Lower lobe of right lung (tissue), 2 donors: ENCODE data around the gene NTF4. TPM values are rescaled to one million over a fixed set of nuclear protein-coding genes. Genes with fewer than 3 reads are reported as not detected.
A peak's percentile ranks its signal among the peaks of the same experiment; 100 is the strongest.
"Not testable (repeated sequence)": the region's sequence is repeated elsewhere in the genome, so short reads cannot be mapped to it uniquely, and the experiment has no call there.

Source experiments
- ATAC-seq, 2 donors: fragments of 200-7000 bp; cut with Tn5 transposase; one replicate each; pipeline ENCODE4 v1.9.1; 2020 to 2022; ENCODE audit warnings: mild to moderate bottlenecking in 2 of 2, moderate library complexity in 2 of 2
- DNase-seq: peaks from one replicate; pipeline ENCODE4 v3.0.0-alpha.2; 2020
- H3K27ac ChIP-seq: fragments of 200-600 bp; one replicate; pipeline ENCODE4 v1.8.0; 2022
- H3K27me3 ChIP-seq: fragments of 200-600 bp; one replicate; pipeline ENCODE4 v1.8.0; 2022; ENCODE audit warnings: low read depth
- H3K36me3 ChIP-seq: fragments of 200-600 bp; one replicate; pipeline ENCODE4 v1.8.0; 2022; ENCODE audit warnings: mild to moderate bottlenecking
- H3K4me1 ChIP-seq: fragments of 200-600 bp; one replicate; pipeline ENCODE4 v1.8.0; 2022
- H3K4me3 ChIP-seq: fragments of 200-600 bp; one replicate; pipeline ENCODE4 v1.8.0; 2022; ENCODE audit warnings: mild to moderate bottlenecking
- H3K9me3 ChIP-seq: fragments of 200-600 bp; one replicate; pipeline ENCODE4 v1.8.0; 2022
- intact Hi-C: fragments of 100-400 bp; cut with DNase I; formaldehyde crosslinking; loops from one replicate; pipeline ENCODE4 v1.11.0; 2022
- total RNA-seq: library from RNA; stranded (reverse); fragmentation: NEBNext Ultra II Directional; extraction: Animal tissue kit (Norgen Biotek cat#: 25700); gene quantifications from one replicate; pipeline ENCODE4 v1.2.1, GENCODE V29; 2021
- TF ChIP-seq, protein P1 (sequence below): fragments of 200-600 bp; IDR thresholded peaks from one replicate; pipeline ENCODE4 v1.8.0; 2022; ENCODE audit warnings: antibody characterized with exemption, mild to moderate bottlenecking
- donor health status: DM: no; HTN: yes; CAD: no; lungs with severe emphysema.

Gene NTF4
- total RNA-seq, 1 donor from 2014 or later, result 3.1 TPM

DNA sequence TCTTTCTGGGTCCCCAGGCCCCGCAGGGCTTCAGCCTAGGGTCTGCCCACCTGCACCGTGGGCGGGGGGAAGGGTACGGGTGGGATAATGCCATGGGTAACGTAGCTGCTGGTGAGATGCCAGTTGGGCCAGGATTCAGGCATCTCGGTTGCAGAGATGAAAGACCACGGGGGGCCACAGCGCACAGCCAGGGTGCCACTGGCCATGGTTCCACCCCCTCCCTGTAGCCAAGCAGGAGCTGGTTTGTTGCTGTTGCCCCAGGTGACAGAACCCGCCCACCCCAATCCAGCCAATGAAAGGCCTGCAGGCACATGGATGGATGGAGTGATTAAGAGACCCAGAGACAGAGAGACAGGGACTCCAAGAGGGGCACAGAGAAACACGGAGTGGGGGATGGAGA, 6.1 kb downstream of the NTF4 start:
- TF ChIP-seq, protein P1, sequence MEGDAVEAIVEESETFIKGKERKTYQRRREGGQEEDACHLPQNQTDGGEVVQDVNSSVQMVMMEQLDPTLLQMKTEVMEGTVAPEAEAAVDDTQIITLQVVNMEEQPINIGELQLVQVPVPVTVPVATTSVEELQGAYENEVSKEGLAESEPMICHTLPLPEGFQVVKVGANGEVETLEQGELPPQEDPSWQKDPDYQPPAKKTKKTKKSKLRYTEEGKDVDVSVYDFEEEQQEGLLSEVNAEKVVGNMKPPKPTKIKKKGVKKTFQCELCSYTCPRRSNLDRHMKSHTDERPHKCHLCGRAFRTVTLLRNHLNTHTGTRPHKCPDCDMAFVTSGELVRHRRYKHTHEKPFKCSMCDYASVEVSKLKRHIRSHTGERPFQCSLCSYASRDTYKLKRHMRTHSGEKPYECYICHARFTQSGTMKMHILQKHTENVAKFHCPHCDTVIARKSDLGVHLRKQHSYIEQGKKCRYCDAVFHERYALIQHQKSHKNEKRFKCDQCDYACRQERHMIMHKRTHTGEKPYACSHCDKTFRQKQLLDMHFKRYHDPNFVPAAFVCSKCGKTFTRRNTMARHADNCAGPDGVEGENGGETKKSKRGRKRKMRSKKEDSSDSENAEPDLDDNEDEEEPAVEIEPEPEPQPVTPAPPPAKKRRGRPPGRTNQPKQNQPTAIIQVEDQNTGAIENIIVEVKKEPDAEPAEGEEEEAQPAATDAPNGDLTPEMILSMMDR, result no peak
- DNase-seq, result no peak
- no peak overlapping the region for H3K27ac ChIP-seq
- H3K4me1 ChIP-seq, result peaks cover 25% of the 10 kb centered on the region
- no peak overlapping the region for H3K4me3 ChIP-seq
- no peak for ATAC-seq
- intact Hi-C loops, result no loop called here
- no peaks in the 10 kb centered on the region for H3K9me3 ChIP-seq
- no peaks in the 10 kb centered on the region for H3K36me3 ChIP-seq
- peaks cover 28% of the 10 kb centered on the region for H3K27me3 ChIP-seq

DNA sequence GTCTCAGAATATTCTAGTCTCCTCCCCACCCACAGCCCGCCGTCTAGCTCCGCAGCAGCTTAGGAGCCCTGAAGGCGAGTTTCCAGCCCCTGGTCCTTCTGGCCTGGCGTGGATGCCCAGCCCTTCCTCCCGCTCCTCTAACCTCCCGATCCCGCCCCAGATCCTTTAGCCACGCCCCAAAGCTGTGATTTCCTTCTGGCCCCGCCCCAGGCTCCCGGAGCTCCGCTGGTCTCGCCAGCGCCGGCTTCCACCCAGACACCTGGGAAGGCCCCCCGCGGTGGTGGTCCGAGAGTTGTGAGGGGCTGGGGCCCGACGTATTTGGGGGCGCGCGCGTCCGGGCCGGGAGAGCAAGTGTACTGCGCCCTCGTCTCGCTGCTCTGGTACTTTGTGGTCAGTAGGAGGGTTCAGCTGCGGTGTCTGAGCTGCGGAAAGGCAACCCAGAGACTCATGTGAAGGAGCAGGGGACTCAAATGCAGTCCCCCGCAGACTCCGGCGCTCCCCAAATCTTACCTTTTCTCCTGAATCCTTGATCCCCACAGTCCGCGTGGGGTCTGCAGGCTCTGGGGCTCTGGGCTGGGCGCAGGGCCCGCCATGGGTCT, 6.9 kb downstream of the NTF4 start, which contains the start of gene CGB7:
TSS of gene CGB7 (minus strand) at position 114 of the 599 bp plus-strand sequence. CDS start 2,374 bp downstream, outside the sequence.
- DNase-seq, result peak; percentile 84
- intact Hi-C loops, result no loop called here
- Histone ChIP-seq H3K27ac (no peak within 1 kb of the TSS), H3K27me3 (peaks cover 28% of the 10 kb centered on the region), H3K4me3 (peak within 1 kb of the TSS; percentile 71), H3K36me3 (no peaks in the 10 kb centered on the region), H3K9me3 (no peaks in the 10 kb centered on the region), H3K4me1 (peaks cover 25% of the 10 kb centered on the region)
- TF ChIP-seq, protein P1, result no peak
- peak; percentile 81 to 86 for ATAC-seq

DNA sequence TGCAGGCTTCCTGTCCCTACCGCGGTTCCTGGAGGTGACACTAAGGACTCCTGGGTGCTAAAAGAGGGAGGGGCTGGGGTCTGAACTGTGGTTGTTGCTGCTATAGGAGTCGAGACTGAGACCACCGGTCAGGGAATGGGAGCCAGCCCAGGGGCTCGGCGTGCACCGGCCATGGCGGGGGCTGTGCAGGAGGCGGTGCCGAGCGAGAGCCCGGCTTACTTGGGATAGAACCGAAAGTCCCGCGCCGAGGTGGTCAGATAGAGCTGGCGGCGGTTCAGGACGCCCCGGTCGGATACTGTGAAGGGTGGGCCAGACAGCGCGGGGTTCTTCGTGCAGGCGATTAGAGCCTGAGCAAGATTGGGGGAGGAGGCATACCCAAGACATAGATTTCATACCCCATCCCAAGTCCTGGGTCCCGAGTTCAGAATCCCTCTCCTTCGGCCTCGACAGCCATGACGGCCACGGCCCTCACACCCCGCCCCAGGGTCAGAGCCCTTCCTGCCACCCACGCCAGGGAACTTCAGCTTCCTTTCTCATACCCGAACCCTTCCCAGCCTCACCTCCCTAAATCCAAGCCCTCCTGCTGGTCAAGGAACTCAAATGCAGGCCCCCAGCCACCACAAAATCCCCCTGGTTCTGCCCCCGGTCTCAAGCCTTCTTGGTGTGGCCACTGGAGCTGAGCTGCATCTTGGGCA, 7.6 kb downstream of the NTF4 start:
- ATAC-seq, result peak; percentile 25 to 53
- H3K27me3 ChIP-seq, result peaks cover 25% of the 10 kb centered on the region
- H3K4me1 ChIP-seq, result peaks cover 25% of the 10 kb centered on the region
- H3K4me3 ChIP-seq, result peak overlapping the region; percentile 71
- H3K27ac ChIP-seq, H3K9me3 ChIP-seq, intact Hi-C loops, DNase-seq, H3K36me3 ChIP-seq: not testable (repeated sequence)

DNA sequence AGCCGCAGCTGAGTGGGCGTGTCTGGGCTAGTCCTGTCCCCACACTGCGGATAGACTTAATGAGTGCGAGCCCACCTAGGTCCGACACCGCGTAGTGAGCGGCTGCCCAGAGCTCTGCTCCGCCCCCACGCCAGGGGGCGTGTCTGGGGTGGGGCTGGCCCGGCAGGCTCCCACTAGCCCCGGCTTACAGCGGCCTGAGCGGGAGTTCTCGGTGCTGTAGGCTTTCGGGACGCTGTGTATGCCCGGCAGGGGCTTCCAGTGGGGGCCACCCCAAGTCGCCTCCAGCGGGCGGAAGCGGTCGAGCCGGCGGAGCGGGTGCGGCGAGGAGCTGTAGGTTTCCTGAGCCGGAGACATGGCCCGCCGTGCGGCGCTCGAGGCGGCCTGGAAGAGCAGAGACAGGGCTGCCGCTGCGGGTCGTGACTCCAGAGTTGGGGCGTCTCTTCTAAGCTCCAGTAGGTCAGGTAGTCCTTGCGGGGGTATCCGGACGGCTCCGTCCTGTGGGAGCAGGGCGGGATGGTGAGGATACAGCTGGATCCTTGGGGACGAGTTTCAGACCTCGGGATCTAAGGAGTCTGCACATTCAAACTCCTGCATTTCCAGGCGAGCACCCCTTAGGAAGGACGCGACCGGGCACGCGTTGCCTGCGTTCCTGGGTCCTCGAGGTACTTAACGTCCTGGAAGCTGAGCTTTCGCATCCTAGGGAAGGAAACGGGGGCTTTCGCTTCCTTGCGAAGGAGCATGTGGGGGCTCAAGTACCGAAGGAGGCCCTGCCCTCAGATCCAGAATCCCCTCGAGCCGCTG, 8.3 kb downstream of the NTF4 start:
- Histone ChIP-seq H3K27ac (no peak overlapping the region), H3K36me3 (no peaks in the 10 kb centered on the region), H3K4me3 (peak overlapping the region; percentile 71), H3K9me3 (no peaks in the 10 kb centered on the region), H3K27me3 (peaks cover 21% of the 10 kb centered on the region), H3K4me1 (peaks cover 25% of the 10 kb centered on the region)
- intact Hi-C loops, result no loop called here
- DNase-seq (peak; percentile 70), ATAC-seq (peak; percentile 87 to 90)
- TF ChIP-seq, protein P1, result peak; percentile 40

DNA sequence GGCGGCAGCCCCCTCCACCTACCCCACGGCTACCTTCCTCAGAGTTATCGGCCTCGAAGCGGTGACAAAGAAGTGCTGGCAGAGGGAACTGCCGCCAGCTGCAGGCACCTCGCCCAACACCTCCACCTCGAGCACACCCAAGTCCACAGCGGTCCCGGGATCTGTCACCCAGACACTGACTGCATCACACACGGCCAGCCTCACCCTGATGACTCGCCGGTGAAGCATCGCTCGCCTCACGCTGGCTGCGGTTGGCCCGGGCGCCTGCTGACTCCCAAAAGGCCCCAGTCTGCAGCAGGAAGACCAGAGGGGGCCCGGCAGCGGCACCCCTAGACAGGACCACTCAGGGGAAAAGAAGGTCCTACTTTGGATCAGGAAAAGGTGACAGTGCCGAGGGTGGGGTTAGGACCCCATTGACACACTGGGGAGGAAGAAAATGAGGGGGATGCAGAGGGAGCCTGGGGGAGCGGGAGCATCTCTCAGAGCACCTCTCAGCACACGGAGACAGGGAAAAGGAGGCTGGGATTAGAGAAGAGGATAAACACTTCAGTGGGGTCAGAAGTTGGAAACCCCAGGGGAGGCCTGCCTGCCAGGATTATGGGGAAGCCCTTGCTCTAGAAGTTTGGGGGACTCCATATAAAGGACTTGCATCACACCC, 14.1 kb downstream of the NTF4 start:
- H3K9me3 ChIP-seq, H3K27me3 ChIP-seq, ATAC-seq, intact Hi-C loops, H3K27ac ChIP-seq, H3K4me1 ChIP-seq, H3K36me3 ChIP-seq, DNase-seq, H3K4me3 ChIP-seq: not testable (repeated sequence)

DNA sequence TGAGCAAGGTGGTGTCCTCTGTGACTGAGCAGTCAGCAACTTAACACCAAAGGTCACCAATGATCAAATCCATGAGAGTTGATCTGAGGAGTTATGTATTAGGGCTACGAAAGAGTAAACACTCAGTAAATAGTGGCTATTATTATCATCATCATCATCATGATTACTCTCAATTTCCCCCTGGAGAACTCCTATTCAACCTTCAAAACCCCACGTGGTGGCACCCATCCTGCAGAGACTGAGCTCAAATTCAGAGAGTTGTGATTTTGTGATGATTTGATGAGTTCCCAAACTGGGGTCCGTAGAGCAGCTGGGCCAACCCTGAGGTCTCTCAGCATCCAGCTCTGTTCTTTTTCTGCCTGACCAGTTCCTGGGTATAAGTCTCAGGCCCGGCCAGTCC, 14.8 kb downstream of the NTF4 start:
- H3K4me1 ChIP-seq, result not testable (repeated sequence)

DNA sequence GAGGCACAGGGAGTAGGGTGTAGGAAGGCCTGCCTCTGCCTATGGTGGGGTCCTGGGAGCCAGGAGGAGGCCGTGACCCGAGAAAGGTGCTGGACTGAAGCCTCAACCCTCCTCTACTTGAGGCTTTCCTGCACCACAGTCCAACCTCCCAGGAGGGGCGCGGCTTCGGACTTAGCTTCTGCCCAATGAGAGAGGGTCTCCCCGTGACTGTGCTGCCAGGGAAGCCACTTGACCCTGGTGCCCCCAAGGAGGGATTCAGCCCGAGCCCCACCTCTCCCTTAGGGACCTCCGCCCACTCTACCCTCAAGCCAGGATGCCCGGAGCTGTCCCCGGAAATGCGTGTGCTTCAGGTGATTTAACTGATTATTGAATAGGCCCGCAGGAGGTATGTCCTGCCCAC, 15.6 kb downstream of the NTF4 start, which contains the start of gene CGB8:
TSS of gene CGB8 (minus strand) at position 101 of the 400 bp plus-strand sequence. CDS start 372 bp downstream, outside the sequence.
- H3K36me3 ChIP-seq, intact Hi-C loops, H3K9me3 ChIP-seq, DNase-seq, H3K4me3 ChIP-seq, H3K27ac ChIP-seq, ATAC-seq, H3K27me3 ChIP-seq, H3K4me1 ChIP-seq: not testable (repeated sequence)

More for the DNA sequence above, 14.8 kb downstream of the NTF4 start:
- ATAC-seq, H3K27ac ChIP-seq, H3K4me3 ChIP-seq, H3K36me3 ChIP-seq, H3K27me3 ChIP-seq, H3K9me3 ChIP-seq, DNase-seq, intact Hi-C loops: not testable (repeated sequence)

DNA sequence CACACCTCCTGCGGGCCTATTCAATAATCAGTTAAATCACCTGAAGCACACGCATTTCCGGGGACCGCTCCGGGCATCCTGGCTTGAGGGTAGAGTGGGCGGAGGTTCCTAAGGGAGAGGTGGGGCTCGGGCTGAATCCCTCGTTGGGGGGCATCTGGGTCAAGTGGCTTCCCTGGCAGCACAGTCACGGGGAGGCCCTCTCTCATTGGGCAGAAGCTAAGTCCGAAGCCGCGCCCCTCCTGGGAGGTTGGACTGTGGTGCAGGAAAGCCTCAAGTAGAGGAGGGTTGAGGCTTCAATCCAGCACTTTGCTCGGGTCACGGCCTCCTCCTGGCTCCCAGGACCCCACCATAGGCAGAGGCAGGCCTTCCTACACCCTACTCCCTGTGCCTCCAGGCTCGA, 21.1 kb downstream of the NTF4 start, which contains the start of gene CGB5:
TSS of gene CGB5 (plus strand) at position 301 of the 400 bp plus-strand sequence. CDS start 362 bp downstream, outside the sequence.
- intact Hi-C loops, H3K36me3 ChIP-seq, H3K27ac ChIP-seq, DNase-seq, H3K27me3 ChIP-seq, ATAC-seq, H3K4me3 ChIP-seq, H3K9me3 ChIP-seq, H3K4me1 ChIP-seq: not testable (repeated sequence)

DNA sequence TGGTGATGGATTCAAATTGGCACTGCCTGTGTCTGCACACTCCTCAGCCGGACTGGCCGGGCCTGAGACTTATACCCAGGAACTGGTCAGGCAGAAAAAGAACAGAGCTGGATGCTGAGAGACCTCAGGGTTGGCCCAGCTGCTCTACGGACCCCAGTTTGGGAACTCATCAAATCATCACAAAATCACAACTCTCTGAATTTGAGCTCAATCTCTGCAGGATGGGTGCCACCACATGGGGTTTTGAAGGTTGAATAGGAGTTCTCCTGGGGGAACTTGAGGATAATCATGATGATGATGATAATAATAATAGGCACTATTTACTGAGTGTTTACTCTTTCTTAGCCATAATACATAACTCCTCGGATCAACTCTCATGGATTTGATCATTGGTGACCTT, 22.0 kb downstream of the NTF4 start:
- H3K4me1 ChIP-seq, H3K27me3 ChIP-seq, H3K9me3 ChIP-seq, H3K27ac ChIP-seq, DNase-seq, intact Hi-C loops, H3K36me3 ChIP-seq, ATAC-seq, H3K4me3 ChIP-seq: not testable (repeated sequence)
